ENCODE results near the gene NUDT17. TPM values are rescaled to one million over a fixed set of nuclear protein-coding genes. Genes with fewer than 3 reads are reported as not detected.

The NUDT17 gene
- total RNA-seq, 1 donor from 2014 or later = 7.3 TPM

DNA sequence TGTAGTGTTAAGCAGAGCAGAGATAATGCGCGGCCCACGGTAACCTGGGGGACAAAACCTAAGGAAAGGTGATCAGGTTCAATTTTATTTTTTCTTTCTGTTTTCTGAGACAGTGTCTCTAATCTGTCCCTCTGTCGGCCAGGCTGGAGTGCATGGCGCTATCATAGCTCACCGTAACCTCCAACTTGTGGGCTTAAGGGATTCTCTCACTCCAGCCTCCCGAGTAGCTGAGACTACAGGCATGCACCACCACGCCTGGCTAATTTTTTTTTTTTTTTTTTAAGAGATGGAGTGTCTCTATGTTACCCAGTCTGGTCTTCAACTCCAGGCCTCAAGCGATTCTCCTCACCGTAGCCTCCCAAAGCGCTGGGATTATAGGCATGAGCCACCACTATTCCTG is 41.0 kb downstream of the NUDT17 start:
- Mint-ChIP-seq H3K27ac (ENCODE audit: unreplicated experiment) (no peak overlapping the region), H3K4me1 (ENCODE audit: low read depth) (peaks cover 42% of the 10 kb centered on the region), H3K9me3 (ENCODE audit: low read depth) (no peaks in the 10 kb centered on the region), H3K36me3 (ENCODE audit: low read depth) (no peaks in the 10 kb centered on the region), H3K27me3 (ENCODE audit: low read depth) (peaks cover 7% of the 10 kb centered on the region), H3K4me3 (ENCODE audit: unreplicated experiment) (peak overlapping the region; percentile 83)
- no peak for TF ChIP-seq CTCF (IDR thresholded peaks at IDR 0.05)
- DNase-seq (ENCODE audit: low spot score) = no peak

- no peak for DNase-seq (ENCODE audit: low spot score)
- Mint-ChIP-seq H3K36me3 (ENCODE audit: low read depth) (no peaks in the 10 kb centered on the region), H3K27ac (ENCODE audit: unreplicated experiment) (no peak overlapping the region), H3K27me3 (ENCODE audit: low read depth) (peaks cover 7% of the 10 kb centered on the region), H3K9me3 (ENCODE audit: low read depth) (no peaks in the 10 kb centered on the region), H3K4me3 (ENCODE audit: unreplicated experiment) (peak overlapping the region; percentile 41), H3K4me1 (ENCODE audit: low read depth) (peaks cover 46% of the 10 kb centered on the region)
- no peak for TF ChIP-seq CTCF (IDR thresholded peaks at IDR 0.05)
Measured at GRCh38 chr1:145886816-145887215, 41.4 kb downstream of the NUDT17 start.

DNA sequence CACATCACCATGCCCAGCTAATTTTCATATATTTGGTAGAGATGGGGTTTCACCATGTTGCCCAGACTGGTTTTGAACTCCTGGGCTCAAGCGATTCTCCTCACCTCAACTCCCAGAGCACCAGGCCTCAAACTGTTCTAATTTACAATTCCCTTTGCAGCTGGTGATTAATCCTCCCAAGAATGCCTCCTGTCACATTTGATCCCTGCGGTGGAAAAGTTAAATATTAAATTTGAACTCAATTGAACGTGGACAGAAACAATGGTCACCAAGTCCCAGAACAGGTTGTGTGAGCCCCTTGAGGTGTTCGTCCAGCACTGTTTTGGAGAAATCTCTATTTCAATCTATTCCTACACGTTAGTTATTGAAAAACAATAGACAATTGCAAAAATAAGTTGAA is 42.2 kb downstream of the NUDT17 start:
- Mint-ChIP-seq H3K27ac (ENCODE audit: unreplicated experiment) (peak overlapping the region; percentile 12), H3K36me3 (ENCODE audit: low read depth) (no peaks in the 10 kb centered on the region), H3K9me3 (ENCODE audit: low read depth) (no peaks in the 10 kb centered on the region), H3K4me3 (ENCODE audit: unreplicated experiment) (no peak overlapping the region), H3K27me3 (ENCODE audit: low read depth) (peaks cover 7% of the 10 kb centered on the region), H3K4me1 (ENCODE audit: low read depth) (peaks cover 52% of the 10 kb centered on the region)
- no peak for TF ChIP-seq CTCF (IDR thresholded peaks at IDR 0.05)
- no peak for DNase-seq (ENCODE audit: low spot score)

DNA sequence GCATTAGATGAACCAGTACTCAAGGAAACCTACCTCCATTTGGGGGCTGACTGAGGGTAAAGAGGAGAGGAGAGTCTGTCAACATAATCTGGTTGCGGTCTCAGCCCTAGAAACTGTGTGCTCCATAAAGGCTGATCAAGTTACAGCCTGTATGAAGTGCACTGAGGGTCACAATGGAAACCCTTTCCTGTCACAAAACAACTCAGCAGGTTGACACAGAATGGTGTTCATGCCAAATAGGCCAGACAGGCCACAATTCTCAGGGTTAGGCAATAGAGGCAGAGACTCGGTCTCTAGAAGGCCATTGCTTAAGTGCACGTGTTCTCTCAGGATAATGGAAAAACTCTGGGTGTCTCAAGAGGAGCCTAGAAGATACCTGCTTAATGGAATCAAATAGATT is 44.3 kb downstream of the NUDT17 start:
- no peak for DNase-seq (ENCODE audit: low spot score)
- Mint-ChIP-seq H3K36me3 (ENCODE audit: low read depth) (no peaks in the 10 kb centered on the region), H3K9me3 (ENCODE audit: low read depth) (no peaks in the 10 kb centered on the region), H3K27ac (ENCODE audit: unreplicated experiment) (no peak overlapping the region), H3K4me1 (ENCODE audit: low read depth) (peaks cover 59% of the 10 kb centered on the region), H3K4me3 (ENCODE audit: unreplicated experiment) (no peak overlapping the region), H3K27me3 (ENCODE audit: low read depth) (peaks cover 5% of the 10 kb centered on the region)
- no peak for TF ChIP-seq CTCF (IDR thresholded peaks at IDR 0.05)

- Mint-ChIP-seq H3K27ac (ENCODE audit: unreplicated experiment) (peak overlapping the region; percentile 96), H3K36me3 (ENCODE audit: low read depth) (peaks cover 3% of the 10 kb centered on the region), H3K9me3 (ENCODE audit: low read depth) (no peaks in the 10 kb centered on the region), H3K4me1 (ENCODE audit: low read depth) (peaks cover 51% of the 10 kb centered on the region), H3K4me3 (ENCODE audit: unreplicated experiment) (peak overlapping the region; percentile 19), H3K27me3 (ENCODE audit: low read depth) (no peaks in the 10 kb centered on the region)
- no peak for TF ChIP-seq CTCF (IDR thresholded peaks at IDR 0.05)
- no peak for DNase-seq (ENCODE audit: low spot score)
Measured at GRCh38 chr1:145891143-145891542, 45.7 kb downstream of the NUDT17 start.

Data from chondrocyte (in vitro differentiated cells).